Transverse colon (tissue), 4 donors: ENCODE results near the gene WDR49.

Experiments
- CTCF ChIP-seq, 5 experiments: fragments of 200-600 bp in 3 of 5; fragments of 450-650 bp in 2 of 5; sonication (generic) in 3 of 5; IDR thresholded peaks; 1 replicate in 2 of 5; 2 replicates in 3 of 5; pipeline ENCODE4 v1.5.1; 2016 to 2017; ENCODE audit warnings: antibody characterized with exemption in 5 of 5, inconsistent platforms in 3 of 5, mild to moderate bottlenecking in 2 of 5, moderate library complexity in 1 of 5
- EP300 ChIP-seq: sonication (generic); formaldehyde crosslinking; IDR thresholded peaks from one replicate; pipeline ENCODE4 v1.6.1; 2017; ENCODE audit warnings: antibody characterized with exemption, low read depth
- POLR2A ChIP-seq: fragments of 450-650 bp; IDR thresholded peaks from one replicate; pipeline ENCODE4 v1.6.1; 2016; ENCODE audit warnings: antibody characterized with exemption, mild to moderate bottlenecking, moderate library complexity
- POLR2AphosphoS5 ChIP-seq, 3 donors: sonication (generic); formaldehyde crosslinking; IDR thresholded peaks; one replicate each; pipeline ENCODE4 v1.6.1; 2016; ENCODE audit warnings: antibody characterized with exemption in 3 of 3

- TF ChIP-seq CTCF (IDR thresholded peaks at IDR 0.05) (no peak), POLR2AphosphoS5 (IDR thresholded peaks at IDR 0.05) (no peak), POLR2A (no peak), EP300 (no peak)
Measured at GRCh38 chr3:167520266-167521005, 133.3 kb downstream of the WDR49 start.
